ENCODE results near the gene LBP. TPM values are rescaled to one million over a fixed set of nuclear protein-coding genes. Genes with fewer than 3 reads are reported as not detected.

The LBP gene
- total RNA-seq, 1 donor = 1.8 TPM

- H3K27me3 ChIP-seq (ENCODE audit: insufficient read depth, low read length) = no peaks in the 10 kb centered on the region
- H3K4me2 ChIP-seq (ENCODE audit: insufficient read depth, low read length) = no peak overlapping the region
- TF ChIP-seq, protein P1, sequence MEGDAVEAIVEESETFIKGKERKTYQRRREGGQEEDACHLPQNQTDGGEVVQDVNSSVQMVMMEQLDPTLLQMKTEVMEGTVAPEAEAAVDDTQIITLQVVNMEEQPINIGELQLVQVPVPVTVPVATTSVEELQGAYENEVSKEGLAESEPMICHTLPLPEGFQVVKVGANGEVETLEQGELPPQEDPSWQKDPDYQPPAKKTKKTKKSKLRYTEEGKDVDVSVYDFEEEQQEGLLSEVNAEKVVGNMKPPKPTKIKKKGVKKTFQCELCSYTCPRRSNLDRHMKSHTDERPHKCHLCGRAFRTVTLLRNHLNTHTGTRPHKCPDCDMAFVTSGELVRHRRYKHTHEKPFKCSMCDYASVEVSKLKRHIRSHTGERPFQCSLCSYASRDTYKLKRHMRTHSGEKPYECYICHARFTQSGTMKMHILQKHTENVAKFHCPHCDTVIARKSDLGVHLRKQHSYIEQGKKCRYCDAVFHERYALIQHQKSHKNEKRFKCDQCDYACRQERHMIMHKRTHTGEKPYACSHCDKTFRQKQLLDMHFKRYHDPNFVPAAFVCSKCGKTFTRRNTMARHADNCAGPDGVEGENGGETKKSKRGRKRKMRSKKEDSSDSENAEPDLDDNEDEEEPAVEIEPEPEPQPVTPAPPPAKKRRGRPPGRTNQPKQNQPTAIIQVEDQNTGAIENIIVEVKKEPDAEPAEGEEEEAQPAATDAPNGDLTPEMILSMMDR (IDR thresholded peaks at IDR 0.05; ENCODE audit: extremely low read depth, low read depth, low read length) = peak; percentile 68
- H3K9me3 ChIP-seq (ENCODE audit: low read depth, low read length) = no peaks in the 10 kb centered on the region
- no peak overlapping the region for H3K4me3 ChIP-seq (ENCODE audit: insufficient read depth, low read length)
- no peaks in the 10 kb centered on the region for H4K20me1 ChIP-seq (ENCODE audit: insufficient read depth, low read length)
- H3K27ac ChIP-seq (ENCODE audit: low read depth, low read length) = no peak overlapping the region
- H2AFZ ChIP-seq (ENCODE audit: low read length) = no peak overlapping the region
- no peaks in the 10 kb centered on the region for H3K36me3 ChIP-seq (ENCODE audit: insufficient read depth, low read length)
- DNase-seq (ENCODE audit: insufficient read length, low spot score, missing footprints) = no peak
- peaks cover 20% of the 10 kb centered on the region for H3K4me1 ChIP-seq (ENCODE audit: insufficient read depth, low read length)
- H3K79me2 ChIP-seq (ENCODE audit: insufficient read depth, low read length) = no peaks in the 10 kb centered on the region
Measured at GRCh38 chr20:38304845-38305447, 41.3 kb upstream of the LBP start.

GRCh38 chr20:38305541-38305940, 40.7 kb upstream of the LBP start:
- Histone ChIP-seq H3K4me2 (ENCODE audit: insufficient read depth, low read length) (no peak overlapping the region), H3K4me3 (ENCODE audit: insufficient read depth, low read length) (no peak overlapping the region), H2AFZ (ENCODE audit: low read length) (no peak overlapping the region), H4K20me1 (ENCODE audit: insufficient read depth, low read length) (no peaks in the 10 kb centered on the region), H3K27me3 (ENCODE audit: insufficient read depth, low read length) (no peaks in the 10 kb centered on the region), H3K79me2 (ENCODE audit: insufficient read depth, low read length) (no peaks in the 10 kb centered on the region), H3K4me1 (ENCODE audit: insufficient read depth, low read length) (peaks cover 20% of the 10 kb centered on the region), H3K36me3 (ENCODE audit: insufficient read depth, low read length) (no peaks in the 10 kb centered on the region), H3K9me3 (ENCODE audit: low read depth, low read length) (no peaks in the 10 kb centered on the region), H3K27ac (ENCODE audit: low read depth, low read length) (no peak overlapping the region)
- no peak for DNase-seq (ENCODE audit: insufficient read length, low spot score, missing footprints)
- TF ChIP-seq, protein P1 (IDR thresholded peaks at IDR 0.05; ENCODE audit: extremely low read depth, low read depth, low read length) = no peak

- TF ChIP-seq, protein P1 (IDR thresholded peaks at IDR 0.05; ENCODE audit: extremely low read depth, low read depth, low read length) = no peak
- no peaks in the 10 kb centered on the region for H3K79me2 ChIP-seq (ENCODE audit: insufficient read depth, low read length)
- H4K20me1 ChIP-seq (ENCODE audit: insufficient read depth, low read length) = no peaks in the 10 kb centered on the region
- H2AFZ ChIP-seq (ENCODE audit: low read length) = no peak overlapping the region
- DNase-seq (ENCODE audit: insufficient read length, low spot score, missing footprints) = no peak
- H3K4me2 ChIP-seq (ENCODE audit: insufficient read depth, low read length) = no peak overlapping the region
- no peaks in the 10 kb centered on the region for H3K36me3 ChIP-seq (ENCODE audit: insufficient read depth, low read length)
- H3K4me1 ChIP-seq (ENCODE audit: insufficient read depth, low read length) = peaks cover 20% of the 10 kb centered on the region
- no peak overlapping the region for H3K27ac ChIP-seq (ENCODE audit: low read depth, low read length)
- H3K9me3 ChIP-seq (ENCODE audit: low read depth, low read length) = no peaks in the 10 kb centered on the region
- no peak overlapping the region for H3K4me3 ChIP-seq (ENCODE audit: insufficient read depth, low read length)
- H3K27me3 ChIP-seq (ENCODE audit: insufficient read depth, low read length) = no peaks in the 10 kb centered on the region
Measured at GRCh38 chr20:38306379-38306778, 39.9 kb upstream of the LBP start.

DNA sequence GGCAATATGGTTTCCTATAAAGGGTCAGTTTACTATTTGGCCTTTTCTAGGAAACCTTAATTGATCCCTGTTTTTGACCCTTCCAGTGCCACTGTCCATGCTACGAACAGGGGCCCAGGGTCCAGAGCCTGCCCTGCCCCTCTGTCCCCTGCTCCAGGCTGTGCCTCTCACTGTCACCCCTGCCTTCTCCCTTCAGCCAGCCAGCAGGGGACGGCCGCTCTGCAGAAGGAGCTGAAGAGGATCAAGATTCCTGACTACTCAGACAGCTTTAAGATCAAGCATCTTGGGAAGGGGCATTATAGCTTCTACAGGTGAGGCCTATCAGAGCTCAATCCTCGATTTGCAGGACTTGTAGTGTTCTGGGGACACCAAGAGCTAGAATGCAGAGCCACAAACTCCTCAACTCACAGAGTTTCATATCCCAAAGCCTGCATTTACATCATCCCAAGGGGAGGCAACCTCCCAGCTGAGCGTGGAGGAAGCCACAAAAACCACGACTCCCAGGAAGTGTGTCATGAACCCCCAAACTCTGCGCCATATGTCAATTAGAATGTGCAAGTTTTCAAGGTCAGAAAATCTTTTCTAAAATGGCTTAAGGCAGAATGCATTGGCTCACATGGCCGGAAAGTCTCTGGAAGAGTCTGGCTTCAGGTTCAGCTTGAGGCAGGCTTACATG, 38.8 kb upstream of the LBP start:
- peaks cover 20% of the 10 kb centered on the region for H3K4me1 ChIP-seq (ENCODE audit: insufficient read depth, low read length)
- H3K4me3 ChIP-seq (ENCODE audit: insufficient read depth, low read length) = no peak overlapping the region
- H3K9me3 ChIP-seq (ENCODE audit: low read depth, low read length) = no peaks in the 10 kb centered on the region
- no peak overlapping the region for H3K27ac ChIP-seq (ENCODE audit: low read depth, low read length)
- no peaks in the 10 kb centered on the region for H3K36me3 ChIP-seq (ENCODE audit: insufficient read depth, low read length)
- H2AFZ ChIP-seq (ENCODE audit: low read length) = peak overlapping the region; percentile 62
- no peaks in the 10 kb centered on the region for H3K79me2 ChIP-seq (ENCODE audit: insufficient read depth, low read length)
- peak overlapping the region; percentile 8 for H3K4me2 ChIP-seq (ENCODE audit: insufficient read depth, low read length)
- H3K27me3 ChIP-seq (ENCODE audit: insufficient read depth, low read length) = no peaks in the 10 kb centered on the region
- no peak for DNase-seq (ENCODE audit: insufficient read length, low spot score, missing footprints)
- H4K20me1 ChIP-seq (ENCODE audit: insufficient read depth, low read length) = no peaks in the 10 kb centered on the region
- TF ChIP-seq, protein P1 (IDR thresholded peaks at IDR 0.05; ENCODE audit: extremely low read depth, low read depth, low read length) = no peak

Measured in osteoblast (primary cell).